Limb (tissue), 2 donors: ENCODE results near the gene MARCHF9.

Experiments used
- DNase-seq, 2 donors: peaks; one replicate each; pipeline ENCODE4 v3.0.0-alpha.2; 2016; ENCODE audit errors: extremely low spot score in 2 of 2

Gene MARCHF9

DNA sequence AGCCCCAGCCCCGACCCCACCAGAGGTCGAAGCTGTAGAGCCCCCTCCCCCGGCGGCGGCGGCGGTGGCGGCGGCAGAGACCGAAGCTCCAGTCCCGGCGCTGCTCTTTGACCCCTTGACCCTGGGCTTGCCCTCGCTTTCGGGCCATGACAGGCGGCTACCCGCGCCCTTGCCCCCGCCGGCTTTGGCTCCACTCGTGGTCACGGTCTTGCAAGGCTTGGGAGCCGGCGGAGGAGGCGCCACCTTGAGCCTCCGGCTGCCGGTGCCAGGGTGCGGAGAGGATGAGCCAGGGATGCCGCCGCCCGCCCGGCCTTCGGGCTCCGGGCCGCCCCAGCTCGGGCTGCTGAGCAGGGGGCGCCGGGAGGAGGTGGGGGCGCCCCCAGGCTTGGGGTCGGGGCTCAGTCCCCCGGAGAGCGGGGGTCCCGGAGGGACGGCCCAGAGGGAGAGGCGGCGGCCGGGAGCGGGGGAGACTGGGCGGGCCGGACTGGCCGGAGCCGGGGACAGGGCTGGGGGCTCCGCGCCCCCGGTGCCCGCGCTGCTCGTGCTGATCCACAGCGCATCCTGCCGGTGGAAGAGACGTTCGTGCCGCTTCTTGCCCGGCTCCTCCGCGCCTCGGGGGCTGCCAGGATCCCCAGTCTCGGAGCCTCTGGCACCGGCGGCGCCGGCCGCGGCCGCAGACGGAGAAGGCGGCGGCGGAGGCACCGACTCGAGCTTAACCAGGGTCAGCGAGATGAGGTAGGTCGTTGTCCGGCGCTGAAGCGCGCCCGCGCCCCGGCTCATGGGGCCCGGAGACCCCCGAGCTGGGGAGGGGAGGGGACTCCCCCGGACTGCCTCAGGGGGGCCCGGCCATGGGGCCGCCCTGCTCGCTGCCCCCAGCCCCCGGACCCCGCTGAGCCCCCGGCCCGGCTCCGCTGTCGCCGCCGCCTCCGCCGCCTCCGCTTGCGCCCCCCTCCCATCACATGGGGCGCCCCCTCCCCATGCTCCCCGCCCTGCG is 17.1 kb upstream of the MARCHF9 start:
- DNase-seq, result peak in 1 of 2 donors; percentile 68

DNA sequence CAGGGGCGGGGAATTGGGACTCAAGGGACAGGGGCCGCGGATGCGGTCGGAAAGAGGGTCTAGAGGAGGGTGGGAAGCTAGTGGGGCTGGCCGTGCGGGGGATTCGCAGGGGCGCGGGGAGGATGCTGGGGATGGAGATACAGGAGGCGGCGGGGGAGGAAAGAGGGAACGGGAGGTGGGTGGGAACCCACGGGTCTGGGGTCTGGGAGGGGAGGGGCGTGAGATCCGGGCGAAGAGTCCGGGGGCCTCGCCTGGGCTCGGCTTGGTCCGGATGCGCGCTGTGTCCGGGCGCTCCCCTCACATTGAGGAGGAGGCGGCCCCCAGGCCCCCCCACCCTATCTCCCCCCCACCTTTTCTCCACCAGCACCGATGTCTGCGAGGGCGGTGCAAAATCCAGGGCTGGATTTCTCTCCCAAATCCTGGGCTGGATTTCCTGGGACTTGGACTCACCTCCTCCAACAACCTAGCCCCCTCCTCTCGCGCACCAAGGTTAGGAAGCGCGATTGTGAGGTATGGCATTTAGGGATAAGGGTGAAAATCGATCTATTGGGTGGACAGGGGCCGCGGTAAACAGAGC is 16.2 kb upstream of the MARCHF9 start, which contains the start of gene AGAP2:
Gene AGAP2, minus strand, starts transcription at position 82 of the 577 bp plus-strand sequence. CDS start 496 bp downstream, outside the sequence.
- DNase-seq, result peak in 1 of 2 donors; percentile 82

GRCh38 chr12:57739387-57739786 is 15.5 kb upstream of the MARCHF9 start:
- no peak for DNase-seq

GRCh38 chr12:57739914-57740538 is 14.9 kb upstream of the MARCHF9 start:
- DNase-seq, result no peak

GRCh38 chr12:57740656-57741412 is 14.1 kb upstream of the MARCHF9 start:
- no peak for DNase-seq

DNA sequence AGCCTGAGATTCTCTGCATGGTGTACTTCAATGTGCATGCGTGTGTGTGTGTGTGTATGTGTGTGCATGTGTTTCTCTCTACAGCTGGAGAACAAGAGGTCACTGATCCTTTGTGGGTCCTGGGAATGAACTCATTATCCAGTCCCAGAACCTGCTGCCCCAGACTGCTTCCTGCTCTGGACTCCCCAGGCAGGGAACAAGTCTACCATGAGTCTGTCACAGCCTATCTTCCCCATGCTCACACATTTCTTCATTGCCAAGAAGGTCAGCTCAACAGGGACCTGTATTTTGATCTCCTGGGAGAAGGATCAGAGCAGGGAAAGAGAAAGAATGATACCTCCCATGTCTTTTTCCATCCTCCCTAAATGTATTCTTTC is 13.5 kb upstream of the MARCHF9 start:
- no peak for DNase-seq

DNA sequence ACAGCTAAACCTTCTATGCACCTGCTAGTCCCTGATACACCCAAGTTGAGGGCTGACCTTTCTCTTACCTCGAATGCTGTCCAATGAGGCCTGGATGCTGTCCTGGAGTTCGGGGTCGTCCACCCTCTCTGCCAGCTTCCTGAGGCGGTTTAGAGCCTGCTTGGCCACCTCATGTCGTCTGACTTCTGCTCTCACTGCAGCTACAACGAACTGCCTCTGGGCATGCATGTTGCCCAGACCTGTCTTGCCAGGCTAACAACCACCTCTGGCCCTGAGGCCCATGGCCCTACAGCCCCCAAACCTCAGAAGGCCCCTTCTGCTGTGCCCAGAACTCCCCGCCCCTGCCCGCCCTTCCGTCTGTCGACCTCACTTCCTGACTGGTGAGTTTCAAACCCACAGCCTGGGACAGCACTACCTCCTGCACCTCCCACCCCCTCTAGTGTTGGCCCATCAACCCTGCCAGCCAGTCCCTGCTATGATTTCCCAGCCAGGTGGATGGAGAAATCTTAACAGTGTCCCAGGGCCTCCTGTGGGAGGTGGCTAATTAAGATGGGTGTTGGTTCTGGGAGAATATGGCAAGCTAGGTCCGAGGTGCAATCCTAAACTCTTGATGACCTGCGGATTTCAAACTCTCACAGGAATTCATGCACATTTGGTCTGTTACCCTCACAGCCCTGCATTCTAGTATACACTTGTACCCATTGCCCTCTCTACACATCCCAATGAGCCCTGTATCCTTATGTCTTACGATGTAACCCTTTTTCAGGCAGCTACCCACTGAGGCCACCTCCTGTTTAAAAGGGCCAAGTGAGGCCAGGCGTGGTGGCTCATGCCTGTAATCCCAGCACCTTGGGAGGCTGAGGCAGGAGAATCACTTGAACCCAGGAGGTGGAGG is 12.8 kb upstream of the MARCHF9 start:
- no peak for DNase-seq

- DNase-seq, result no peak
These were observed 11.1 kb upstream of the MARCHF9 start for GRCh38 chr12:57743769-57744168.

DNA sequence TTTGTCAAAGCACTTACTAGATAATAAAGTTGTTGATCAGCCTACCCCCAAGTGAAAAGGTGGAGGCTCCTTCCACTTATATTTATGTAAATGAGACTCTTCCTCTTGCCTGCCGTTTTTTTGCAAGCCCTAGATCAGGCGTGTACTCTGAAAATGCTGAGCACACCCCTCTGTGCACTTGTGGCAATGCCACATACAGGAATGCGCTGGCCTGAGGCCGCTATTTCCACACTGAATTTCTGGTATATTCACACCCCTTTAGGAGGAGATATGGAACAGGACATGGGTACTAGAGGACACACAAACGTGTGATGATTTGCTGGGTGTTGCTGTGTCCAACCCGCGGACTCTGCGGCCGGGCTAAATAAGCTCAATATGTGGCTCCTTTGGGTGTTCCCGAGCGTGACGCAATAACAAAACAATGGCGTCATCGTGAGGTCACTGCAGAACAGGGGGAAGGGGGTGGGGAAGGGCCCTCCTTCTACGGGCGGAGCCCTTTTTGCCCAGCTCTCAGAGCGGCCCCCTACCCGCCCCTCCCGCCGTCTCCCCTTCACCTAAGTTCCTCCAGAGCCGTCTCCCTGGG is 10.6 kb upstream of the MARCHF9 start:
- peak in 1 of 2 donors; percentile 88 for DNase-seq

GRCh38 chr12:57744777-57745484 is 10.0 kb upstream of the MARCHF9 start, which contains the start of gene TSPAN31:
Gene TSPAN31, plus strand, starts transcription at chr12:57745039. Its CDS starts 116 bp downstream, at chr12:57745155.
- peak; percentile 95 to 98 for DNase-seq

DNA sequence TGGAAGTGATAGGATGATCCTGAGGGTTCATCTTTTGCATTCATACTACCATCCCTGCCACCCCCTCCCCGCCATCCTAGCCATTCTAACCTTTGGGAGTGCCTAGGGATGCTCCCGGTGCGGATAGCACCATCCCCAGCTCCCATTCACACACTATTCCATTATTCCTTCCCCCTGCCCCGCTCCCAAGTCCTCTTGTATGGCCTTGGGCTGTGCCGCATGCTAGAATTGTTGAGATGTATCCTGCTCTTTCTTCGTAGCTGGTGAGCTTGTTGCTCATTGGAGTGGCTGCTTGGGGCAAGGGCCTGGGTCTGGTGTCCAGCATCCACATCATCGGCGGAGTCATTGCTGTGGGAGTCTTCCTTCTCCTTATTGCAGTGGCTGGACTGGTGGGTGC is 9.4 kb upstream of the MARCHF9 start:
- no peak for DNase-seq

DNA sequence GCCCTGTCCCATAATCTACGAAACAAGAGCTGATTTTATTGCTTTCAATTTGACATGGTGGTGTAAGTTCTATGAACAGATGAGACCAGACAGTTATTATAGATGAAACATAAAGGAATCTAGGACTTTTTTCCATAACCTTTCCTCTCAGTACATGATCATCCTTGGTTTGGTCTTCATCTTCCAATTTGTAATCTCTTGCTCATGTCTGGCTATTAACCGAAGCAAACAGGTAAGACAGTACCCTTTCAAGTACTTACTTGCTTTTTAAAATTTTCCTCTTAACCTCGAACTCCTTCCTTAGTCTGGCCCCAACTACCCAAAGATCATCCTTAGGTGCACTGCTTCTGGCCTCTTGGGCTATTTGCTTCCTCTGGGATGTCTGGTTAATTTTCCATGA is 8.9 kb upstream of the MARCHF9 start:
- DNase-seq, result no peak

DNA sequence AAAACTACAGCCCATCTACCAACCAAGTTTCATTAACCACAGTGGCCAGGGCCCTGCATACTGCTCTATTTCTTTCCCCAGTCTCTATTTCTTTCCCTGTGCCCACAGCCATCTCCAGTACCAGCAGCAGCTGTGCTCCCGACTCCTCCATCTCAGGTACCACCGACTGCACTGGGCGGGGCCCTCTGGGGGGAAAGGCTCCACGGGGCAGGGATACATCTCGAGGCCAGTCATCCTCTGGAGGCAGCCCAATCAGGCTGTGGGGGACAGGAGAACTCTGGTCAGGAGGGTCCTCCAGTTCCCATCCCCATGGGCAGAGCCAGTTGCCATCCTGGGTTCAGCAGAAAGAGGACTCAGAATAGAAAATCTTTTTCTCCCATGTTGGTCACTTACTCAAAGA is 5.8 kb upstream of the MARCHF9 start:
- no peak for DNase-seq

- no peak for DNase-seq
These were observed 4.1 kb upstream of the MARCHF9 start for GRCh38 chr12:57750561-57751431.

DNA sequence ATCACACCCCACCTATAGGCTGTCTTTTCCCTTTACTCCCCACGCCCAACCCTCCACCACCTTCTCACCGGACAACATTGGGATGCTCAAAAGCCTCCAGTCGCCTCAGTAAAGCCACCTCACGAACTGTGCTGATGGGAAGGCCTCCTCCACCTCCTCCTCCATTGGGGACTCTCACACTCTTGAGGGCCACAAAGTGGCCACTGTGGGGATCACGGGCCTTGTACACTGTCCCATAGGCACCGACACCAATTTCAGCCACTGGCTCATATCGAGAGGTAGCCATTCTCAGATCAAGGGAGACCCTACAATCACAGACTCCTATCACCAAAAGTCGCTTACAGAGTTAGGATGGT is 3.5 kb upstream of the MARCHF9 start:
- no peak for DNase-seq

DNA sequence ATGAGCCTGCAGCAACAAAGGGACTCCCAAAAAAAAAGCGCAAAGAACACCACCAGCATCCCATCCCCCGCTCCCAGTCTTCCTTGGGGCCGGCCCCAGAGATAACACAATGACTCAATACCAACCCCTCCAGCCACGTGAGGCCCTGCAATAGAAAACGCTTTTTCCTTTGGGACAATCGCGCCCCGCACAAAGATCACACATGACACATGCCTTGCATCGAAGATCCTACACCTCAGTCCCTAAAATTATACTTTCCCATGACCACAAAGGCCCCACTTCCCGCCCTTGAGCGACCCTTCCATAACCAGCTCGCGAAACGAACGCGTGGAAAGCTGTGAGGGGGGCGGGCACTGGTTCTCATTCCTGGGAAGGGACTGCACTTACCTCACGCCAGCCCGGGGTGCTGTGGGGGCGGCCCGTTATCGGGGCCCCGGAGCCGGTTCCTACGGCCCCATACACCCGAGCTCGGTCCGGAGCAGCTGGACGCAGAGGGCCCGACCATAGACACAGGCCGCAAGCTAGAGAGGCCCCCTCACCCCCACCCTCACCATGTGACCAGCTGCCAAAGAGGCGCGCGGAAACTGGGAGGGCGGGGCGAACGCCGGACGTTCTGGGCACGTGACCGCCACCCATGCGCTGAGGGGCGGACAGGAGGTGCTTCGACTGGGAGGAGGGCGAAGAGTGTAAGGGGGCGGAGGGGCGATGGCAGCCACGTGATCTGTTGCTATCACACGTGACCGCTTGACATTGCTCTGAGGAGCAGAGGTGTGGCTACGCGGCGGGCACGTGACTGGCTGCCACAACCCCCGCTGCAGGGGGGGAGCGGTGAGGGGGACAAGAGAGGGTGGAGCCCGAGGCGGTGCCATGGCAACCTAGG is 2.9 kb upstream of the MARCHF9 start, which contains the start of gene CDK4:
Gene CDK4, minus strand, starts transcription at position 523 of the 880 bp plus-strand sequence. CDS start 593 bp downstream, outside the sequence.
- DNase-seq, result peak; percentile 99

DNA sequence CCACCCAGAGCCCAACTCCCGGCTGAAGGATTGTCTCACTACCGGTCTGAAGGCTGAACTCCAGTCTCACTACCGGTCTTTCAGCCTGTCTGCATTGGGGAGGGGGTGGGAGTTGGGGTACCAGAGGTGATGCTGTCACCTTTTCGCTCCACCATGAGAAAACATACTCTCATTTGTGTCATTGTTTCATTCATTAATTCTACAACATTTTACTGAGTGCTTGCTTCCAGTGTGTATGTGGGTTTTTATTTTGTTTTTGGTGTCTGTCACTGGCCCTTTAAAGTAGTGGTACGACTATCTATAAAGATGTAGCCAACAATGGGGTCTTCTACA is 2.3 kb upstream of the MARCHF9 start:
- DNase-seq, result no peak
